ENCODE measurements around the gene DOP1A. TPM values are rescaled to one million over a fixed set of nuclear protein-coding genes. Genes with fewer than 3 reads are reported as not detected.
A peak's percentile ranks its signal among the peaks of the same experiment; 100 is the strongest.

Gene DOP1A
- total RNA-seq, 6 donors from 2014 or later, result 20.0 to 51.6 (median 25.7) TPM

- no peak for ATAC-seq (ENCODE audit: low FRiP score in 2 of 2)
- Histone ChIP-seq H3K4me3 (no peak overlapping the region), H3K9me3 (no peaks in the 10 kb centered on the region), H3K27ac (no peak overlapping the region), H3K4me1 (peaks cover 0 to 13% (median 2%) of the 10 kb centered on the region in 4 donors), H3K27me3 (no peaks in the 10 kb centered on the region), H3K36me3 (no peaks in the 10 kb centered on the region)
- WGBS, 2 donors, result 76 to 80% methylated on average over 2 of the region's 2 CpGs
- no peak for TF ChIP-seq POLR2A (IDR thresholded peaks at IDR 0.05)
- TF ChIP-seq, protein P1, sequence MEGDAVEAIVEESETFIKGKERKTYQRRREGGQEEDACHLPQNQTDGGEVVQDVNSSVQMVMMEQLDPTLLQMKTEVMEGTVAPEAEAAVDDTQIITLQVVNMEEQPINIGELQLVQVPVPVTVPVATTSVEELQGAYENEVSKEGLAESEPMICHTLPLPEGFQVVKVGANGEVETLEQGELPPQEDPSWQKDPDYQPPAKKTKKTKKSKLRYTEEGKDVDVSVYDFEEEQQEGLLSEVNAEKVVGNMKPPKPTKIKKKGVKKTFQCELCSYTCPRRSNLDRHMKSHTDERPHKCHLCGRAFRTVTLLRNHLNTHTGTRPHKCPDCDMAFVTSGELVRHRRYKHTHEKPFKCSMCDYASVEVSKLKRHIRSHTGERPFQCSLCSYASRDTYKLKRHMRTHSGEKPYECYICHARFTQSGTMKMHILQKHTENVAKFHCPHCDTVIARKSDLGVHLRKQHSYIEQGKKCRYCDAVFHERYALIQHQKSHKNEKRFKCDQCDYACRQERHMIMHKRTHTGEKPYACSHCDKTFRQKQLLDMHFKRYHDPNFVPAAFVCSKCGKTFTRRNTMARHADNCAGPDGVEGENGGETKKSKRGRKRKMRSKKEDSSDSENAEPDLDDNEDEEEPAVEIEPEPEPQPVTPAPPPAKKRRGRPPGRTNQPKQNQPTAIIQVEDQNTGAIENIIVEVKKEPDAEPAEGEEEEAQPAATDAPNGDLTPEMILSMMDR (IDR thresholded peaks at IDR 0.05), result no peak
- TF ChIP-seq POLR2AphosphoS5 (IDR thresholded peaks at IDR 0.05), result no peak
- no peak for TF ChIP-seq EP300 (IDR thresholded peaks at IDR 0.05)
- no peak for DNase-seq
These were observed 19.3 kb downstream of the DOP1A start for GRCh38 chr6:83086751-83087150.

DNA sequence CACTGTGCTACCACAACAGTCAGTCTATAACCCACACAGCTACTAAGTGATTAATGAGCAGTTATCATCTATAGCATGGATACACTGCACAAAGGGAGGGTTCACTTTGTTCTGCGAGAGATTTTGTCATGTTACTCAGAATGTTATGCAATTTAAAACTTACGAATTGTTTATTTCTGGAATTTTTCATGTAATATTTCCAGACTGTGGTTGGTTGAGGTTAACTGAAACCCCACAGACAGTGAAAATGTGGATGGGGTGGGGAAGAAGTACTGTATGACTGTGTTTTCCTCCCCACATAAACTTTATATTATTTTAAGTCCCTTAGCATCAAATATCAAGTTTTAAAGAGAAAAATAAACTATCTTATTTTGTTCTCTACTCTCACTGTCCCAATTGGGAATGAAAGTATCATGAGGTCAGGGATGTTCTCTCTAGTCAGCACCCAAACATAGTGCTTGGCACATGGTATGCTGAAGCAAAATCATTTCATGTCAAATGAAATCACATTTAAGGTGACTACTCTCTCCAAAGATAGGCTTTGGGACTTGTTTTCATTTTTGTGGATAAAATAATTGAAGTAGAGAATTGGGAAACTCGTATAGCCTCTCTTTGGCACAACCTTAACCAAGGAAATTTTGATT is 25.4 kb downstream of the DOP1A start:
- no peak overlapping the region for H3K27ac ChIP-seq
- H3K4me3 ChIP-seq, result no peak overlapping the region
- TF ChIP-seq POLR2AphosphoS5 (IDR thresholded peaks at IDR 0.05), result no peak
- no peak for TF ChIP-seq POLR2A (IDR thresholded peaks at IDR 0.05)
- TF ChIP-seq, protein P1 (IDR thresholded peaks at IDR 0.05), result no peak
- TF ChIP-seq EP300 (IDR thresholded peaks at IDR 0.05), result no peak
- DNase-seq (no peak), ATAC-seq (ENCODE audit: low FRiP score in 2 of 2) (peak in 1 of 2 donors; percentile 32)
- H3K36me3 ChIP-seq, result no peaks in the 10 kb centered on the region
- 63 to 66% methylated on average over 3 of the region's 3 CpGs for WGBS, 2 donors
- no peaks in the 10 kb centered on the region for H3K9me3 ChIP-seq
- H3K27me3 ChIP-seq, result no peaks in the 10 kb centered on the region
- peaks cover 0 to 7% (median 0%) of the 10 kb centered on the region in 4 donors for H3K4me1 ChIP-seq

- Histone ChIP-seq H3K4me3 (no peak overlapping the region), H3K9me3 (no peaks in the 10 kb centered on the region), H3K27ac (no peak overlapping the region), H3K36me3 (peaks cover 0 to 7% (median 0%) of the 10 kb centered on the region in 4 donors), H3K4me1 (peaks cover 0 to 7% (median 0%) of the 10 kb centered on the region in 4 donors), H3K27me3 (no peaks in the 10 kb centered on the region)
- WGBS, 2 donors, result 84 to 91% methylated on average over 2 of the region's 2 CpGs
- DNase-seq, result no peak
- no peak for ATAC-seq (ENCODE audit: low FRiP score in 2 of 2)
- no peak for TF ChIP-seq POLR2A (IDR thresholded peaks at IDR 0.05)
- TF ChIP-seq POLR2AphosphoS5 (IDR thresholded peaks at IDR 0.05), result no peak
- TF ChIP-seq, protein P1 (IDR thresholded peaks at IDR 0.05), result no peak
- TF ChIP-seq EP300 (IDR thresholded peaks at IDR 0.05), result no peak
These were observed 29.3 kb downstream of the DOP1A start for GRCh38 chr6:83096791-83097190.

GRCh38 chr6:83097204-83097603 is 29.7 kb downstream of the DOP1A start:
- Histone ChIP-seq H3K27me3 (no peaks in the 10 kb centered on the region), H3K4me1 (peaks cover 0 to 7% (median 0%) of the 10 kb centered on the region in 4 donors), H3K4me3 (no peak overlapping the region), H3K9me3 (no peaks in the 10 kb centered on the region), H3K36me3 (peaks cover 0 to 9% (median under 1%) of the 10 kb centered on the region in 4 donors), H3K27ac (no peak overlapping the region)
- no peak for DNase-seq
- TF ChIP-seq, protein P1 (IDR thresholded peaks at IDR 0.05), result no peak
- TF ChIP-seq POLR2A (IDR thresholded peaks at IDR 0.05), result no peak
- TF ChIP-seq POLR2AphosphoS5 (IDR thresholded peaks at IDR 0.05), result no peak
- no peak for TF ChIP-seq EP300 (IDR thresholded peaks at IDR 0.05)
- 77 to 95% methylated on average over 2 of the region's 2 CpGs for WGBS, 2 donors
- ATAC-seq (ENCODE audit: low FRiP score in 2 of 2), result no peak

DNA sequence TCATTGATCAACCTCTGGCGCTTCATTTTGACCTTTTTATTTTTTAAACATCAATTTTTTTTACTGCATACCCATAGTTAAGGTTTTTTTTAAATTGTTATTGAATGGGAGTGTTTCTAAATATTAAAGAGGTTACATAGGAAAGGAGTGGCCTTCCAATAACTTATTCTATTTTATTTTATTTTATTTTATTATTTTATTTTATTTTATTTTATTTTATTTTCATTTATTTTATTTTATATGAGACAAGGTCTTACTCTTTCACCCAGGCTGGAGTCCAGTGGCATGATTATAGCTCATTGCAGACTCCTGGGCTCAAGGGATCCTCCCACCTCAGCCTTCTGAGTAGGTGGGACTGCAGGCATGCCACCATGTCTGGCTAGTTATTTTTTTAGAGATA is 30.2 kb downstream of the DOP1A start:
- Histone ChIP-seq H3K27ac (no peak overlapping the region), H3K4me1 (peaks cover 0 to 3% (median 0%) of the 10 kb centered on the region in 4 donors), H3K9me3 (no peaks in the 10 kb centered on the region), H3K27me3 (no peaks in the 10 kb centered on the region), H3K4me3 (no peak overlapping the region), H3K36me3 (peaks cover 0 to 14% (median 3%) of the 10 kb centered on the region in 4 donors)
- WGBS, 2 donors, result 91 to 100% methylated on average over 1 of the region's 1 CpG
- no peak for DNase-seq
- ATAC-seq (ENCODE audit: low FRiP score in 2 of 2), result no peak
- TF ChIP-seq POLR2AphosphoS5 (IDR thresholded peaks at IDR 0.05) (no peak), POLR2A (IDR thresholded peaks at IDR 0.05) (no peak), EP300 (IDR thresholded peaks at IDR 0.05) (no peak)
- TF ChIP-seq, protein P1 (IDR thresholded peaks at IDR 0.05), result no peak
